ENCODE data around the gene SIPA1L3. TPM values are rescaled to one million over a fixed set of nuclear protein-coding genes. Genes with fewer than 3 reads are reported as not detected.

The SIPA1L3 gene
- polyA plus RNA-seq, 1 of the 3 experiments (the other 2 are of a cell fraction): 11.6 TPM

- TF ChIP-seq, protein P1, sequence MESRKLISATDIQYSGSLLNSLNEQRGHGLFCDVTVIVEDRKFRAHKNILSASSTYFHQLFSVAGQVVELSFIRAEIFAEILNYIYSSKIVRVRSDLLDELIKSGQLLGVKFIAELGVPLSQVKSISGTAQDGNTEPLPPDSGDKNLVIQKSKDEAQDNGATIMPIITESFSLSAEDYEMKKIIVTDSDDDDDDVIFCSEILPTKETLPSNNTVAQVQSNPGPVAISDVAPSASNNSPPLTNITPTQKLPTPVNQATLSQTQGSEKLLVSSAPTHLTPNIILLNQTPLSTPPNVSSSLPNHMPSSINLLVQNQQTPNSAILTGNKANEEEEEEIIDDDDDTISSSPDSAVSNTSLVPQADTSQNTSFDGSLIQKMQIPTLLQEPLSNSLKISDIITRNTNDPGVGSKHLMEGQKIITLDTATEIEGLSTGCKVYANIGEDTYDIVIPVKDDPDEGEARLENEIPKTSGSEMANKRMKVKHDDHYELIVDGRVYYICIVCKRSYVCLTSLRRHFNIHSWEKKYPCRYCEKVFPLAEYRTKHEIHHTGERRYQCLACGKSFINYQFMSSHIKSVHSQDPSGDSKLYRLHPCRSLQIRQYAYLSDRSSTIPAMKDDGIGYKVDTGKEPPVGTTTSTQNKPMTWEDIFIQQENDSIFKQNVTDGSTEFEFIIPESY (IDR thresholded peaks at IDR 0.05; ENCODE audit: borderline replicate concordance, low read depth): 0 out of 2 replicates have a peak, but pooled peaks have one; percentile 14
- TF ChIP-seq TEAD4 (IDR thresholded peaks at IDR 0.05; ENCODE audit: borderline replicate concordance, insufficient read depth) (peak; percentile 27; the same call in 1 of the 2 replicates), JUND (IDR thresholded peaks at IDR 0.05) (peak; percentile 28; the same call in 1 of the 2 replicates), RCOR1 (IDR thresholded peaks at IDR 0.05; ENCODE audit: low read length) (no peak), SIN3A (IDR thresholded peaks at IDR 0.05; ENCODE audit: borderline replicate concordance, low read depth, low read length) (no peak), REST (IDR thresholded peaks at IDR 0.05; ENCODE audit: low read depth, low read length) (peak; percentile 80)
Observed at GRCh38 chr19:38035515-38036495, 128.8 kb downstream of the SIPA1L3 start (continued).

- Histone ChIP-seq H3K4me3 (ENCODE audit: low read depth in 2 of 2, low read length in 1 of 2) (no peak overlapping the region), H3K27me3 (ENCODE audit: insufficient read depth) (no peaks in the 10 kb centered on the region), H3K27ac (ENCODE audit: low read depth in 2 of 2, low read length in 1 of 2) (peak overlapping the region; percentile 7 to 79; a peak in 2 of 4 replicates), H4K20me1 (ENCODE audit: insufficient read depth) (no peaks in the 10 kb centered on the region), H2AFZ (ENCODE audit: low read depth) (no peak overlapping the region), H3K9me3 (no peaks in the 10 kb centered on the region), H3K4me2 (peak overlapping the region; percentile 55; the same call in 1 of the 2 replicates), H3K4me1 (ENCODE audit: control insufficient read depth in 1 of 2, insufficient read depth in 2 of 2, low read depth in 1 of 2, low read length in 1 of 2) (peaks cover 14 to 28% of the 10 kb centered on the region in 2 experiments; a peak in 3 of 4 replicates), H3K36me3 (replicated peaks in 1 of 2; ENCODE audit: control insufficient read depth in 1 of 2, insufficient read depth in 2 of 2, low read length in 1 of 2) (peaks cover 0 to under 1% of the 10 kb centered on the region in 2 experiments), H3K79me2 (ENCODE audit: insufficient read depth) (peaks cover 53% of the 10 kb centered on the region; the same call in 1 of the 2 replicates), H3K9ac (peak overlapping the region; percentile 44; the same call in 1 of the 2 replicates), H3K9me2 (no peaks in the 10 kb centered on the region), H3F3A (replicated peaks; ENCODE audit: insufficient read depth) (peaks cover 33% of the 10 kb centered on the region)
- WGBS (ENCODE audit: low lambda C conversion rate): 82% methylated on average over 14 of the region's 18 CpGs
- CTCF ChIA-PET: interaction anchor here (1.9 kb wide), 1 partner anchor 135 kb away, joined by 5 read pairs; no protein-coding TSS in a partner anchor
- DNase-seq: no peak
- POLR2A ChIA-PET: interaction anchor here (0.8 to 1.4 kb wide), 3 partner anchors 32 to 37 kb away, joined by 3 to 4 read pairs (median 4); no protein-coding TSS in a partner anchor
- no peak for TF ChIP-seq YY1 (IDR thresholded peaks at IDR 0.05; ENCODE audit: low read depth)
- no peak for TF ChIP-seq MEF2A (IDR thresholded peaks at IDR 0.05; ENCODE audit: borderline replicate concordance, low read depth)
- no peak for TF ChIP-seq EP300 (IDR thresholded peaks at IDR 0.05; ENCODE audit: borderline replicate concordance in 1 of 2, low read depth in 1 of 2, low read length in 1 of 2)
- no peak for TF ChIP-seq RFX5 (IDR thresholded peaks at IDR 0.05; ENCODE audit: low read length)
- TF ChIP-seq RAD21 (IDR thresholded peaks at IDR 0.05; ENCODE audit: low read length): no peak
- no peak for TF ChIP-seq FOXM1 (IDR thresholded peaks at IDR 0.05; ENCODE audit: low read depth)
- TF ChIP-seq, protein P1 (IDR thresholded peaks at IDR 0.05; ENCODE audit: borderline replicate concordance, low read depth): no peak
- TF ChIP-seq EZH2phosphoT487 (IDR thresholded peaks at IDR 0.05; ENCODE audit: borderline replicate concordance, low read depth): no peak
- no peak for TF ChIP-seq GABPA (IDR thresholded peaks at IDR 0.05; ENCODE audit: low read depth)
- TF ChIP-seq RCOR1 (IDR thresholded peaks at IDR 0.05; ENCODE audit: low read length): no peak
- TF ChIP-seq, protein P2, sequence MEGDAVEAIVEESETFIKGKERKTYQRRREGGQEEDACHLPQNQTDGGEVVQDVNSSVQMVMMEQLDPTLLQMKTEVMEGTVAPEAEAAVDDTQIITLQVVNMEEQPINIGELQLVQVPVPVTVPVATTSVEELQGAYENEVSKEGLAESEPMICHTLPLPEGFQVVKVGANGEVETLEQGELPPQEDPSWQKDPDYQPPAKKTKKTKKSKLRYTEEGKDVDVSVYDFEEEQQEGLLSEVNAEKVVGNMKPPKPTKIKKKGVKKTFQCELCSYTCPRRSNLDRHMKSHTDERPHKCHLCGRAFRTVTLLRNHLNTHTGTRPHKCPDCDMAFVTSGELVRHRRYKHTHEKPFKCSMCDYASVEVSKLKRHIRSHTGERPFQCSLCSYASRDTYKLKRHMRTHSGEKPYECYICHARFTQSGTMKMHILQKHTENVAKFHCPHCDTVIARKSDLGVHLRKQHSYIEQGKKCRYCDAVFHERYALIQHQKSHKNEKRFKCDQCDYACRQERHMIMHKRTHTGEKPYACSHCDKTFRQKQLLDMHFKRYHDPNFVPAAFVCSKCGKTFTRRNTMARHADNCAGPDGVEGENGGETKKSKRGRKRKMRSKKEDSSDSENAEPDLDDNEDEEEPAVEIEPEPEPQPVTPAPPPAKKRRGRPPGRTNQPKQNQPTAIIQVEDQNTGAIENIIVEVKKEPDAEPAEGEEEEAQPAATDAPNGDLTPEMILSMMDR (IDR thresholded peaks at IDR 0.05): no peak
- TF ChIP-seq GATA2 (CRISPR knock-in tag; IDR thresholded peaks at IDR 0.05): no peak
- TF ChIP-seq TCF12 (IDR thresholded peaks at IDR 0.05): no peak
Observed at GRCh38 chr19:38036707-38037611, 130.0 kb downstream of the SIPA1L3 start.

Measured in SK-N-SH (cell line).